ENCODE measurements around the gene TERF2IP. TPM values are rescaled to one million over a fixed set of nuclear protein-coding genes. Genes with fewer than 3 reads are reported as not detected.

TERF2IP gene
- total and polyA plus RNA-seq, 9 of the 15 experiments (the other 6 are each of a cell fraction or from before 2014, with no cell fraction given) = 14.5 to 64.2 (median 47.0) TPM

DNA sequence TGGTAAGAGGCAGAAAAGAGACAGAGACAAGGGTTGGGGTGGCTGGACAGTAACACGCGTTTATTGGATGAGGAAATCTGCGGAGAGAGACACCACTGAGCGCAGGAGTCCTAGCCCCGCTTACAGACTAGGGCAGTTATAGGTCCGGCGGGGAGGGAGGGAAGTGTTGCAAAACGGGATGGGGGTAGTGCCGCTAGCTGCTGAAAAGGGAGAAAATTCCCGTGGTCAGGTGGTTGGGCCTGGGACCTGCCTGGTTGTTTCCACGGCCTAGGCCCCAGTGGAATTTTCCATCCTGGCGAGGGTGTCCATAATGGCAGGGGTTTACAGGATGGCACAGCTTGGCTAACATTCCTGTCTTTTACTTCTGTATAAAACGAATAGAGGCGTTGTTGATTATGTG lies 34.7 kb downstream of the TERF2IP start:
- Histone ChIP-seq H3K36me3 (ENCODE audit: control insufficient read depth, insufficient read depth, low read length) (no peaks in the 10 kb centered on the region), H3K9ac (ENCODE audit: insufficient read depth in 1 of 2, low read depth in 2 of 2, low read length in 2 of 2) (no peak overlapping the region), H3K27me3 (ENCODE audit: control insufficient read depth in 2 of 2, insufficient read depth in 2 of 2, low read length in 2 of 2) (peaks cover 18 to 40% of the 10 kb centered on the region in 2 experiments; a peak in 4 of 5 replicates), H3K27ac (ENCODE audit: extremely low read depth, low read depth, low read length) (no peak overlapping the region), H3K79me2 (ENCODE audit: control insufficient read depth, insufficient read depth, low read length) (no peaks in the 10 kb centered on the region), H4K20me1 (replicated peaks; ENCODE audit: control insufficient read depth, insufficient read depth, low read length) (0 out of 2 replicates have a peak, but pooled peaks cover 2% of the 10 kb centered on the region), H3K9me1 (ENCODE audit: control insufficient read depth, insufficient read depth, low read length) (no peaks in the 10 kb centered on the region), H3K4me3 (no peak overlapping the region), H3K4me2 (ENCODE audit: insufficient read depth, low read length) (no peak overlapping the region), H2AFZ (ENCODE audit: low read depth, low read length) (no peak overlapping the region), H3K4me1 (replicated peaks in 1 of 2; ENCODE audit: control insufficient read depth in 2 of 2, insufficient read depth in 2 of 2, low read length in 2 of 2) (no peaks in the 10 kb centered on the region), H3K9me3 (replicated peaks; ENCODE audit: control insufficient read depth, insufficient read depth, low read depth, low read length) (no peaks in the 10 kb centered on the region)
- no peak for FAIRE-seq
- POLR2A ChIA-PET = no interaction called here
- BruUV-seq (replicated peaks) = no TSS peak
- DNase-seq (ENCODE audit: extremely low read depth in 1 of 4, low spot score in 3 of 4) = no peak
- WGBS (ENCODE audit: insufficient coverage, low coverage, missing lambda C conversion rate) = 5% methylated on average over 14 of the region's 14 CpGs
- CTCF ChIA-PET (ENCODE audit: low intra/inter-chr PET ratio) = no interaction called here
- TF ChIP-seq ZNF274 (IDR thresholded peaks at IDR 0.05; ENCODE audit: borderline replicate concordance, low read depth, low read length) (no peak), CTCF (IDR thresholded peaks at IDR 0.05 in 2 of 3, conservative IDR thresholded peaks at IDR 0.05 in 1 of 3; ENCODE audit: insufficient read depth in 2 of 3, low read depth in 1 of 3, low read length in 3 of 3) (no peak), NBN (IDR thresholded peaks at IDR 0.05; ENCODE audit: low read depth) (no peak), ZNF717 (CRISPR knock-in tag; IDR thresholded peaks at IDR 0.05) (no peak), ZNF583 (CRISPR knock-in tag; IDR thresholded peaks at IDR 0.05) (no peak), RBM14 (IDR thresholded peaks at IDR 0.05; ENCODE audit: borderline replicate concordance, insufficient read depth, low read depth, low read length) (no peak), TRIM28 (IDR thresholded peaks at IDR 0.05) (no peak), KDM2B (CRISPR knock-in tag; IDR thresholded peaks at IDR 0.05) (no peak), NR2C2 (CRISPR knock-in tag; IDR thresholded peaks at IDR 0.05) (no peak), NR2C2 (tag; IDR thresholded peaks at IDR 0.05) (no peak)
- TF ChIP-seq, protein P1, sequence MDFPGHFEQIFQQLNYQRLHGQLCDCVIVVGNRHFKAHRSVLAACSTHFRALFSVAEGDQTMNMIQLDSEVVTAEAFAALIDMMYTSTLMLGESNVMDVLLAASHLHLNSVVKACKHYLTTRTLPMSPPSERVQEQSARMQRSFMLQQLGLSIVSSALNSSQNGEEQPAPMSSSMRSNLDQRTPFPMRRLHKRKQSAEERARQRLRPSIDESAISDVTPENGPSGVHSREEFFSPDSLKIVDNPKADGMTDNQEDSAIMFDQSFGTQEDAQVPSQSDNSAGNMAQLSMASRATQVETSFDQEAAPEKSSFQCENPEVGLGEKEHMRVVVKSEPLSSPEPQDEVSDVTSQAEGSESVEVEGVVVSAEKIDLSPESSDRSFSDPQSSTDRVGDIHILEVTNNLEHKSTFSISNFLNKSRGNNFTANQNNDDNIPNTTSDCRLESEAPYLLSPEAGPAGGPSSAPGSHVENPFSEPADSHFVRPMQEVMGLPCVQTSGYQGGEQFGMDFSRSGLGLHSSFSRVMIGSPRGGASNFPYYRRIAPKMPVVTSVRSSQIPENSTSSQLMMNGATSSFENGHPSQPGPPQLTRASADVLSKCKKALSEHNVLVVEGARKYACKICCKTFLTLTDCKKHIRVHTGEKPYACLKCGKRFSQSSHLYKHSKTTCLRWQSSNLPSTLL (IDR thresholded peaks at IDR 0.05) = no peak
- TF ChIP-seq, protein P2, sequence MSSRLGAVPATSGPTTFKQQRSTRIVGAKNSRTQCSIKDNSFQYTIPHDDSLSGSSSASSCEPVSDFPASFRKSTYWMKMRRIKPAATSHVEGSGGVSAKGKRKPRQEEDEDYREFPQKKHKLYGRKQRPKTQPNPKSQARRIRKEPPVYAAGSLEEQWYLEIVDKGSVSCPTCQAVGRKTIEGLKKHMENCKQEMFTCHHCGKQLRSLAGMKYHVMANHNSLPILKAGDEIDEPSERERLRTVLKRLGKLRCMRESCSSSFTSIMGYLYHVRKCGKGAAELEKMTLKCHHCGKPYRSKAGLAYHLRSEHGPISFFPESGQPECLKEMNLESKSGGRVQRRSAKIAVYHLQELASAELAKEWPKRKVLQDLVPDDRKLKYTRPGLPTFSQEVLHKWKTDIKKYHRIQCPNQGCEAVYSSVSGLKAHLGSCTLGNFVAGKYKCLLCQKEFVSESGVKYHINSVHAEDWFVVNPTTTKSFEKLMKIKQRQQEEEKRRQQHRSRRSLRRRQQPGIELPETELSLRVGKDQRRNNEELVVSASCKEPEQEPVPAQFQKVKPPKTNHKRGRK (tag; IDR thresholded peaks at IDR 0.05) = no peak
- intact Hi-C loops (cut with micrococcal nuclease) = no loop called here
- no peak for ATAC-seq
- in situ Hi-C loops (cut with MboI) = no loop called here

Data from K562 (cell line).